ENCODE measurements around the gene DDX41. TPM values are rescaled to one million over a fixed set of nuclear protein-coding genes. Genes with fewer than 3 reads are reported as not detected.

The DDX41 gene
- total and polyA plus RNA-seq, 9 donors: 58.3 to 104 (median 70.8) TPM

DNA sequence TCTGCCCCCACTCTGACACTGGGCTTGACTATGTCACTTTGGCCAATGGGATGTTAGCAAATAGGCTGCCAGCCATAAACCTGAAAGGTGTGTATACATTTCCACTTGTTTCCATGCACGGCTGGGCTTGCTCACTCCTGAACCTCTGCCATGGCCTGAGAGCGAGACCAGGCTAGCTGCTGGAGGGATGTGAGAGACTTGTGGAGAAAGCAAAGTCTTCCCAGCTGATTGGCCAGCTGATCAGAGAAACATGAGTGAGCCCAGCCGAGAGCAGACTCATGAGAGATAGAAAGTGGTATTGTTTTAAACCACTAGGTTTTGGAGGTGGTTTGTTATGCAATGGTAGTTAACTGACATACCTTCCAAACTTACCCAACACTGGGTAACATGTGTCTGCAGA is 23.7 kb upstream of the DDX41 start:
- no peak for DNase-seq
- no peaks in the 10 kb centered on the region for H3K27me3 ChIP-seq
- H3K9me3 ChIP-seq: no peaks in the 10 kb centered on the region
- no peak overlapping the region for H3K27ac ChIP-seq
- 80 to 90% (median 90%) methylated on average over 3 of the region's 3 CpGs for WGBS, 3 donors
- H3K36me3 ChIP-seq: no peaks in the 10 kb centered on the region
- TF ChIP-seq, protein P1, sequence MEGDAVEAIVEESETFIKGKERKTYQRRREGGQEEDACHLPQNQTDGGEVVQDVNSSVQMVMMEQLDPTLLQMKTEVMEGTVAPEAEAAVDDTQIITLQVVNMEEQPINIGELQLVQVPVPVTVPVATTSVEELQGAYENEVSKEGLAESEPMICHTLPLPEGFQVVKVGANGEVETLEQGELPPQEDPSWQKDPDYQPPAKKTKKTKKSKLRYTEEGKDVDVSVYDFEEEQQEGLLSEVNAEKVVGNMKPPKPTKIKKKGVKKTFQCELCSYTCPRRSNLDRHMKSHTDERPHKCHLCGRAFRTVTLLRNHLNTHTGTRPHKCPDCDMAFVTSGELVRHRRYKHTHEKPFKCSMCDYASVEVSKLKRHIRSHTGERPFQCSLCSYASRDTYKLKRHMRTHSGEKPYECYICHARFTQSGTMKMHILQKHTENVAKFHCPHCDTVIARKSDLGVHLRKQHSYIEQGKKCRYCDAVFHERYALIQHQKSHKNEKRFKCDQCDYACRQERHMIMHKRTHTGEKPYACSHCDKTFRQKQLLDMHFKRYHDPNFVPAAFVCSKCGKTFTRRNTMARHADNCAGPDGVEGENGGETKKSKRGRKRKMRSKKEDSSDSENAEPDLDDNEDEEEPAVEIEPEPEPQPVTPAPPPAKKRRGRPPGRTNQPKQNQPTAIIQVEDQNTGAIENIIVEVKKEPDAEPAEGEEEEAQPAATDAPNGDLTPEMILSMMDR (IDR thresholded peaks at IDR 0.05): no peak
- TF ChIP-seq POLR2A (IDR thresholded peaks at IDR 0.05) (no peak), EP300 (IDR thresholded peaks at IDR 0.05) (no peak)
- peaks cover 9% of the 10 kb centered on the region for H3K4me1 ChIP-seq (ENCODE audit: insufficient read depth)
- H3K4me3 ChIP-seq: no peak overlapping the region
- intact Hi-C loops (cut with DNase I): no loop called here

DNA sequence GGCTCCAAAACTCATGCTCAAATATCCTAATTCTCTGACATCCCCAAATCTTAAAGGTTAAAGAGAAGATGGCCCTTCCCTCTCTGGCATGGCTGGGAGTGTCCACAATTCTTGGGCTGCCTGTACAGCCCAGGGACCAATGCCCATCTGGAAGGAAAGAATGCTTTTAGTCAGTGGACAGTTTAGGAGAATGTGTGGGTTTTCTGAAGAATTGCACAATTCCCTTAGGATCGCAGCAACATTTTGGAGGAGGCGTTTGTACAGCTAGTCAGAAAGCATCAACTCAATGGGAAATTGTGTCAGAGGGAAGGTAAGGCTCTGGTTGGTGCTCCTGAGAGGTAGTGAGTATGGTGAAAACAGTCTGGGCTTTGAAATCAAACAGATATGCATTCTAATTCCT is 22.6 kb upstream of the DDX41 start:
- Histone ChIP-seq H3K4me1 (ENCODE audit: insufficient read depth) (peaks cover 9% of the 10 kb centered on the region), H3K36me3 (no peaks in the 10 kb centered on the region), H3K27ac (no peak overlapping the region), H3K9me3 (no peaks in the 10 kb centered on the region), H3K27me3 (no peaks in the 10 kb centered on the region), H3K4me3 (no peak overlapping the region)
- intact Hi-C loops (cut with DNase I): no loop called here
- no peak for DNase-seq
- TF ChIP-seq EP300 (IDR thresholded peaks at IDR 0.05) (no peak), POLR2A (IDR thresholded peaks at IDR 0.05) (no peak)
- TF ChIP-seq, protein P1 (IDR thresholded peaks at IDR 0.05): no peak
- WGBS, 3 donors: 29 to 48% (median 42%) methylated on average over 2 of the region's 2 CpGs

DNA sequence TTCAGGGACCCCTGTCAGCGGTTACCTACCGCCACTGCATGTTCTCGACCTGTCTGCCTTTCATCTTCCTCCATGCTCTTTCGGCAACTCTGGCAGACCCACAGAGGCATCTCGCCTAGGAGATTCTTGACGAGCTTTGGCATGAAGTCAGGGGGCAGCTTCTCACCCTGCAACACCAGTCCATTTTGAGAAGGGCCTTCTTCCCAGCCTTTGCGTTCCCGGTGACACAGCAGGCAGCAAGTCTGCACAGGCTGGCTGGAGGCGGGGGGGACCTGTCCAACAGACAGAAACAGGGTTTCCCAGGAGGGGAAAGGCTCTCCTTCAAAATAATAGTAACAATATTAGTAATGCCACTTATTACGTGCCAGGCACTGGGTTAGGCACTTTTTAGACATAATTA is 22.1 kb upstream of the DDX41 start:
- H3K27ac ChIP-seq: no peak overlapping the region
- H3K4me1 ChIP-seq (ENCODE audit: insufficient read depth): peaks cover 8% of the 10 kb centered on the region
- 89 to 95% (median 90%) methylated on average over 10 of the region's 10 CpGs for WGBS, 3 donors
- H3K4me3 ChIP-seq: no peak overlapping the region
- no peaks in the 10 kb centered on the region for H3K27me3 ChIP-seq
- no peak for TF ChIP-seq POLR2A (IDR thresholded peaks at IDR 0.05)
- TF ChIP-seq, protein P1 (IDR thresholded peaks at IDR 0.05): no peak
- TF ChIP-seq EP300 (IDR thresholded peaks at IDR 0.05): no peak
- H3K36me3 ChIP-seq: no peaks in the 10 kb centered on the region
- intact Hi-C loops (cut with DNase I): no loop called here
- H3K9me3 ChIP-seq: no peaks in the 10 kb centered on the region
- no peak for DNase-seq

DNA sequence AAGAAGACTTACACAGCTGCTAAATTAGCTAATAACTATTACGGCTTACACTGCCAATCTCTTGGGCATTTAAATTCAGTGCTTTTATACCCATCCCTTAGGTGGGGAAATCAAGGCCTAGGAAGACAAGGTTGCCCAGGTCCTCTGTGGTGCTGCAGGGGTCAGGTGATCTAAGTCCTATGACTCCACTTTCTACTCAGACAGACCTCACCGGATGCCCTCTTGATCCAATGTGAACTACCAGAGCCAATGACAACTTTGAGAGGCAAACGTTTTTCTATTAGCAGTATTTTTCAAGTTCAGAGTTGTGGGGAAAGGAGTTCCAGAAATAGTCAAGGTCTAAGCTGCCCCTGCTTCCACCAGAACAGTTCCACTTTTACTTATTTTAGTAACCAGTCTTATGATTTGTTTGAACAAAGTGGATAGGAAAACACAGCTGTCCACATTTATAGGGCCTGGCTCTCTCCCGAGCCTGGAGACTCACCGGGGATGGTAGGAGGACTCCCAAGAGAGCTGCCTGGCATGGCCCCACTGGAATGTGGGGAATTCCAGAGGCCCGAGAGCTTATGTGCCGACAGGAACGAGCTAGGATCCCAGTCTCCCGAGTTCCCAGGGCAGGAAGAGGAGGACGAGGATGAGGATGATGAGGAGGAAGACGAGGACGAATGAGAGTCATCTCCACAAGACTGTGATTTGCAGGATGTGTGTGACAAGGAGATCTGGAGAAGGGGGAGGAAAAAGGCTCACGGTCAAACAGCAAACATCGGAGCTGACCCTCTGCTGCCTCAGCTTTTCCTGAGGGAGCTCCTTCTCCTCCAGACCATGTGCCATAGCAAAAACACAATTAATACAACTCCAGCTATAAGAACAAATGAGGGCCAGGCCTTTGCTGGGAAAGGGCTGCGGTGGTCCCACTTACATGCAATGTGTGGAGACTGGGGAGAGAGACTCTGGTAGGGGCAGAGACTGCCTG is 20.9 kb upstream of the DDX41 start:
- Histone ChIP-seq H3K9me3 (no peaks in the 10 kb centered on the region), H3K27ac (peak overlapping the region in 1 of 2 donors; percentile 26), H3K36me3 (no peaks in the 10 kb centered on the region), H3K4me1 (ENCODE audit: insufficient read depth) (peaks cover 8% of the 10 kb centered on the region), H3K27me3 (no peaks in the 10 kb centered on the region), H3K4me3 (no peak overlapping the region)
- TF ChIP-seq POLR2A (IDR thresholded peaks at IDR 0.05) (no peak), EP300 (IDR thresholded peaks at IDR 0.05) (no peak)
- TF ChIP-seq, protein P1 (IDR thresholded peaks at IDR 0.05): no peak
- intact Hi-C loops (cut with DNase I): no loop called here
- WGBS, 3 donors: 12 to 16% (median 14%) methylated on average over 15 of the region's 15 CpGs
- peak in 3 of 5 donors; percentile 33 to 83 (median 58) for DNase-seq

Measured in ovary (tissue), 9 donors.